Psoas muscle (tissue), 8 donors: Measurements from ENCODE around the gene OR9A2. TPM values are rescaled to one million over a fixed set of nuclear protein-coding genes. Genes with fewer than 3 reads are reported as not detected.
A peak's percentile ranks its signal among the peaks of the same experiment; 100 is the strongest.

Experiments used
- ATAC-seq, 4 donors: fragments of 200-7000 bp; cut with Tn5 transposase; one replicate each; pipeline ENCODE4 v1.9.1; 2020; ENCODE audit warnings: moderate library complexity in 3 of 4, mild to moderate bottlenecking in 2 of 4
- DNase-seq, 2 donors: peaks; one replicate each; pipeline ENCODE4 v3.0.0-alpha.2; 2020
- H3K27ac ChIP-seq: fragments of 200-600 bp; one replicate; pipeline ENCODE4 v1.8.0; 2022
- H3K27me3 ChIP-seq, 3 donors: fragments of 200-600 bp in 1 of 3; one replicate each; pipeline versions ENCODE4 v1.6.1 to v1.8.0; 2013 to 2022; ENCODE audit warnings: low read length in 2 of 3, mild to moderate bottlenecking in 2 of 3, moderate library complexity in 1 of 3; ENCODE audit not compliant: insufficient read depth in 3 of 3
- H3K36me3 ChIP-seq, 2 donors: fragments of 200-600 bp in 1 of 2; one replicate each; pipeline versions ENCODE4 v1.6.1 to v1.8.0; 2013 to 2022; ENCODE audit warnings: low read depth in 1 of 2, mild to moderate bottlenecking in 1 of 2, moderate library complexity in 1 of 2; ENCODE audit not compliant: insufficient read depth in 1 of 2
- H3K4me1 ChIP-seq: fragments of 200-600 bp; one replicate; pipeline ENCODE4 v1.8.0; 2022
- H3K4me3 ChIP-seq: fragments of 200-600 bp; one replicate; pipeline ENCODE4 v1.8.0; 2022; ENCODE audit warnings: mild to moderate bottlenecking
- H3K9me3 ChIP-seq: fragments of 200-600 bp; one replicate; pipeline ENCODE4 v1.8.0; 2022
- WGBS, 3 donors: extraction: QIAGEN DNeasy Blood & Tissue Kit; methylation state at CpG; one replicate each; pipeline versions ENCODE4 v1.1.6 to v1.1.7; 2013; 5-methylcytosine and 5-hydroxymethylcytosine counted together
- intact Hi-C, 2 donors: fragments of 100-400 bp; cut with DNase I; formaldehyde crosslinking; loops; one replicate each; pipeline versions ENCODE4 v1.11.0 to v1.14.2; 2022
- polyA plus RNA-seq, 3 donors: library from polyadenylated mRNA; stranded (reverse); fragments of 200-250 nt; gene quantifications; one replicate each; pipeline ENCODE4 v1.2.3, GENCODE V29; 2013
- total RNA-seq, 4 donors: library from RNA; stranded (reverse); fragmentation: NEBNext Ultra II Directional in 2 of 4; extraction: Animal tissue kit (Norgen Biotek cat#: 25700) in 2 of 4; gene quantifications; one replicate each; pipeline versions ENCODE4 v1.2.1 to v1.2.4, GENCODE V29; 2021 to 2023
- TF ChIP-seq, protein P1 (sequence below): fragments of 200-600 bp; IDR thresholded peaks from one replicate; pipeline ENCODE4 v1.8.0; 2022; ENCODE audit warnings: antibody characterized with exemption
- donor health status: healthy with polysubstance abuse.
- donor health status: DM: no; HTN: no; CAD: no; lungs with moderate emphysema.
- donor health status: Bipolar disorder and iron deficiency.
- donor health status: healthy.
- donor health status: DM: yes; HTN: yes; CAD: no.
- donor health status: DM: no; HTN: no; CAD: no.
- donor health status: DM: no; HTN: no; CAD: no.
- donor health status: DM: yes; HTN: yes; CAD: no.

The OR9A2 gene
- total and polyA plus RNA-seq, 7 donors, result not detected

DNA sequence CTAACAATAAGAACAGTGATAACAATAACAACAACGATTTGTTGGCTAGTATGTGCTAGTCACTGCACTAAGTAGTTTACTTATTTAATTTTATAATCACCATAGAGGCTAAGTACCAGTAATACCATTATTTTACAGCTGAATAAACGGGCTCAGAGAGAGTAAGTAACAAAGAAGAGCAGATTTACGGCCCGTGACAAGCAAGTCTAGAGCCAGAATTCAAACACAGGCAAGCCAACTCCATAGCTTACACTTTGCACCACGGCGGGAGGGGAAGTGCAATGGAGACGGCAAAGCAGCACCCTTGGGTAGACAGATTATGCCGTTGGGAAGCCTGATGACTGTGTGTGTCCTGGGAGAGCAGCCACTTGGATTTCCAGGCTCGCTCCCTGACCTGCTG is 24.0 kb upstream of the OR9A2 start:
- TF ChIP-seq, protein P1, sequence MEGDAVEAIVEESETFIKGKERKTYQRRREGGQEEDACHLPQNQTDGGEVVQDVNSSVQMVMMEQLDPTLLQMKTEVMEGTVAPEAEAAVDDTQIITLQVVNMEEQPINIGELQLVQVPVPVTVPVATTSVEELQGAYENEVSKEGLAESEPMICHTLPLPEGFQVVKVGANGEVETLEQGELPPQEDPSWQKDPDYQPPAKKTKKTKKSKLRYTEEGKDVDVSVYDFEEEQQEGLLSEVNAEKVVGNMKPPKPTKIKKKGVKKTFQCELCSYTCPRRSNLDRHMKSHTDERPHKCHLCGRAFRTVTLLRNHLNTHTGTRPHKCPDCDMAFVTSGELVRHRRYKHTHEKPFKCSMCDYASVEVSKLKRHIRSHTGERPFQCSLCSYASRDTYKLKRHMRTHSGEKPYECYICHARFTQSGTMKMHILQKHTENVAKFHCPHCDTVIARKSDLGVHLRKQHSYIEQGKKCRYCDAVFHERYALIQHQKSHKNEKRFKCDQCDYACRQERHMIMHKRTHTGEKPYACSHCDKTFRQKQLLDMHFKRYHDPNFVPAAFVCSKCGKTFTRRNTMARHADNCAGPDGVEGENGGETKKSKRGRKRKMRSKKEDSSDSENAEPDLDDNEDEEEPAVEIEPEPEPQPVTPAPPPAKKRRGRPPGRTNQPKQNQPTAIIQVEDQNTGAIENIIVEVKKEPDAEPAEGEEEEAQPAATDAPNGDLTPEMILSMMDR, result no peak
- peaks cover 0 to 3% (median 0%) of the 10 kb centered on the region in 3 donors for H3K27me3 ChIP-seq
- no peak for ATAC-seq
- no peaks in the 10 kb centered on the region for H3K9me3 ChIP-seq
- H3K36me3 ChIP-seq, result no peaks in the 10 kb centered on the region
- intact Hi-C loops, result no loop called here
- H3K4me3 ChIP-seq, result no peak overlapping the region
- DNase-seq, result no peak
- peak overlapping the region; percentile 4 for H3K27ac ChIP-seq
- 19 to 26% (median 22%) methylated on average over 9 of the region's 9 CpGs for WGBS, 3 donors
- no peaks in the 10 kb centered on the region for H3K4me1 ChIP-seq

DNA sequence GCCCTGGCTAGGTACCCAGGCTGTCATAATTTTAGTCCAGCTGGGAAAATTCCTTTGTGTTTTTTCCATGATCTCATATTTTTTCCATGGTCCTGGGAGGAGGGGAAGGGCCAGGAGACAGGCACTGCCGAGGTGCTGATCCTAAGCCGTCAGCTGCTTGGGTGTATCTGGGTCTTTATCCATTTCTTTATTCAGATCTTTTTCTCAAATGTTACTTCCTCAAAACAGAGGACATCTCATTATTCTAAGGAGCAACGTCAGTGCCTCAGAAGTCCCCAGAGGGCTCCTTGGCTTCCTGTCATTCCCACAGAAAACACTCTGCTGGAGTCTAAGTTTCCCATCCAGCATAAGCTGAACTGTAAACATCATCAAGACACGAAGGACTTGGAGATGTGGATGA is 22.4 kb upstream of the OR9A2 start:
- intact Hi-C loops, result no loop called here
- WGBS, 3 donors, result 14 to 18% (median 14%) methylated on average over 4 of the region's 4 CpGs
- Histone ChIP-seq H3K4me3 (no peak overlapping the region), H3K9me3 (no peaks in the 10 kb centered on the region), H3K27me3 (peaks cover 0 to 3% (median 0%) of the 10 kb centered on the region in 3 donors), H3K4me1 (no peaks in the 10 kb centered on the region), H3K36me3 (no peaks in the 10 kb centered on the region), H3K27ac (peak overlapping the region; percentile 46)
- DNase-seq (no peak), ATAC-seq (peak in 1 of 4 donors; percentile 17)
- TF ChIP-seq, protein P1, result no peak

DNA sequence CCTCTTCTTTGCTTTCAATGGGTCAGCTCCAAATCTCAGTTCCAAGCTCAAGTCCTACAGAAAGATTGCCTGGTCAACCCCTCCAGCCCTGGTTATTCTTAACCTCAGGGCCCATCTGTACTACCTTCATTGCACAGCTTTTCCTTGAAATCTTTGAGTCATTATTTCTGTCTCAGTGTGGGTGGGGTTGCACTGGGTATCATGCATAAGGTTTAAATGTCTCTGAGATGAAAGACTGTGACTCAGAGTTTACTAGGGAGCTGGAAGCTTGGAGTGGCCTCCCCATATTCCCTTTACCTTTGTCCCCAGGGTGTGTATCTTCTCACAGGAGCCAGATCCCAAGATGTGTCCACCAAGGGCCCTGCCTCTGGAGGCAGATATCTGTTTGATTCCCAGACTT is 21.9 kb upstream of the OR9A2 start:
- no peaks in the 10 kb centered on the region for H3K4me1 ChIP-seq
- no peaks in the 10 kb centered on the region for H3K36me3 ChIP-seq
- DNase-seq (no peak), ATAC-seq (no peak)
- H3K4me3 ChIP-seq, result no peak overlapping the region
- intact Hi-C loops, result no loop called here
- peak overlapping the region; percentile 46 for H3K27ac ChIP-seq
- H3K27me3 ChIP-seq, result peaks cover 0 to 3% (median 0%) of the 10 kb centered on the region in 3 donors
- TF ChIP-seq, protein P1, result no peak
- no peaks in the 10 kb centered on the region for H3K9me3 ChIP-seq

DNA sequence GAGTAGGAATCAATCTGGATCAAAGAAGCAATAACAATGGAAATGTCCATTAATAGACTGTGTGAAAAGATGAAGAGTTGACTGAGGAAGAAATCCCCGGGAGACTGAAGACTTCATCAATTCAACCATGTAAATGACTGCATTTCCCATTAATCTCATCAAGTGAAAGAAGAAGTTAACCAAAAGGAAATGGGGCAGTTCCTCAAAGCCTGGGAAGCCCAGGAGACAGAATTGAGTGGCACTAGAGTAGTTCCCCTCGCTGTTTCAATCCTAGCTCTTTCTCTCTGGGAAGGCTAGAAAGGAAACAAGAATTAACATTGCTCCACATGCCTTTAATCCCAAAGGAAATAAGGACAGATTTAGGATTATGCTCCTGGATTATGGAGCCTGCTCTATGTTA is 20.4 kb upstream of the OR9A2 start:
- Histone ChIP-seq H3K9me3 (no peaks in the 10 kb centered on the region), H3K4me1 (no peaks in the 10 kb centered on the region), H3K36me3 (no peaks in the 10 kb centered on the region), H3K4me3 (no peak overlapping the region), H3K27ac (no peak overlapping the region), H3K27me3 (no peaks in the 10 kb centered on the region)
- 77 to 89% (median 88%) methylated on average over 2 of the region's 2 CpGs for WGBS, 3 donors
- no peak for ATAC-seq
- intact Hi-C loops, result no loop called here
- no peak for DNase-seq
- TF ChIP-seq, protein P1, result no peak

DNA sequence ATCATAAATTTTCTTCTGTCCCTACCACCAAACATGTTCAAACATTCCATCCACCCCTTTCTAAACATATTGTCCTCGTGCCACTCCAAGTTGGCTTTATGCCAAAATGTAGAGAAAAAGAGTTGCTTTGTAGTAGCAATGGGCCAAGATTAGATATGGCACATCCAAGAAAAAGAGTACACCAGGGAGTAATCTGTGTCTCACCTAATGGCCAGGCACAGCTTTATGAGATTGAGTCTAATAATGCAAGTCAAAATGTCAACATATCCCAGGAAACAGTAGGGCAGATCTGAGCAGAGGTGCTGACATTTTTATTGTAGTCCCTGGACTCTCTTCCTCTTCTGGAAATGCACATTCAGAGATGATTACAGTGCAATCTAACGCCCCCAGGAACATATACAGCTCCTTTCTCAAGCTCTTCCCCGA is 19.5 kb upstream of the OR9A2 start:
- H3K4me1 ChIP-seq, result no peaks in the 10 kb centered on the region
- DNase-seq (no peak), ATAC-seq (no peak)
- no peaks in the 10 kb centered on the region for H3K36me3 ChIP-seq
- 48 to 51% (median 49%) methylated on average over 3 of the region's 3 CpGs for WGBS, 3 donors
- intact Hi-C loops, result no loop called here
- H3K9me3 ChIP-seq, result no peaks in the 10 kb centered on the region
- no peaks in the 10 kb centered on the region for H3K27me3 ChIP-seq
- no peak overlapping the region for H3K27ac ChIP-seq
- TF ChIP-seq, protein P1, result no peak
- no peak overlapping the region for H3K4me3 ChIP-seq
